ENCODE results near the gene APRT.

DNA sequence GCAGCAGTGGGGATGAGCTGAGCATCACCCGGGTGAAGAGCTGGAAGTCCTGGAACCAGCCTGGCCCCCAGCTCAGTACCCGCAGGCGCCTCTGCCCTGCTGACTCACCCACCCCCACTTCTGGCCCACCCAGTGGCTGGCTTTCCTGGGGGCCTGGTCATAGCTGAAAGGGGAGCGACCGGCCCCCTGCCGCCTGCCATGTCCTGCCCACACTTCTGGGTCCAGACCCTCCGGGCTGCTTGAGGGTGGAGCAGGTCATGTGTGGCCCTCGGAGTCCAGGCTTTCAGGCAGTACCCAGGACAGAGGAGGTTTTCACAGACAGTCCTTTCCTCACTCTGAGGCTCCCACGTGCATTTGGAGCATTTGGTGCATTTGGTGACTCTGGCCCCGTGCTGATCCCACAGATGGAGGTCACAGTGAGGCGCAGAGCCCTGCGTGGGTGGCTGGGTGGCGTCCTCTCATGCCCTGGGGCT lies 19.6 kb downstream of the APRT start:
- TF ChIP-seq, protein P1, sequence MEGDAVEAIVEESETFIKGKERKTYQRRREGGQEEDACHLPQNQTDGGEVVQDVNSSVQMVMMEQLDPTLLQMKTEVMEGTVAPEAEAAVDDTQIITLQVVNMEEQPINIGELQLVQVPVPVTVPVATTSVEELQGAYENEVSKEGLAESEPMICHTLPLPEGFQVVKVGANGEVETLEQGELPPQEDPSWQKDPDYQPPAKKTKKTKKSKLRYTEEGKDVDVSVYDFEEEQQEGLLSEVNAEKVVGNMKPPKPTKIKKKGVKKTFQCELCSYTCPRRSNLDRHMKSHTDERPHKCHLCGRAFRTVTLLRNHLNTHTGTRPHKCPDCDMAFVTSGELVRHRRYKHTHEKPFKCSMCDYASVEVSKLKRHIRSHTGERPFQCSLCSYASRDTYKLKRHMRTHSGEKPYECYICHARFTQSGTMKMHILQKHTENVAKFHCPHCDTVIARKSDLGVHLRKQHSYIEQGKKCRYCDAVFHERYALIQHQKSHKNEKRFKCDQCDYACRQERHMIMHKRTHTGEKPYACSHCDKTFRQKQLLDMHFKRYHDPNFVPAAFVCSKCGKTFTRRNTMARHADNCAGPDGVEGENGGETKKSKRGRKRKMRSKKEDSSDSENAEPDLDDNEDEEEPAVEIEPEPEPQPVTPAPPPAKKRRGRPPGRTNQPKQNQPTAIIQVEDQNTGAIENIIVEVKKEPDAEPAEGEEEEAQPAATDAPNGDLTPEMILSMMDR (IDR thresholded peaks at IDR 0.05), result no peak
- TF ChIP-seq POLR2A (IDR thresholded peaks at IDR 0.05), result no peak

Data from uterus (tissue), 2 donors.